HEK293T (cell line): Measurements from ENCODE around the gene ARMC5.
"Not testable (repeated sequence)": the region's sequence is repeated elsewhere in the genome, so short reads cannot be mapped to it uniquely, and the experiment has no call there.

Source experiments
- CTCF ChIA-PET: fragments of 350-600 bp; formaldehyde crosslinking; extraction: SDS; loops from one replicate; lab custom pipeline; 2021; ENCODE audit warnings: antibody characterized with exemption, inconsistent platforms; lab: Yijun Ruan, JAX
- POLR2A ChIA-PET: fragments of 350-600 bp; formaldehyde crosslinking; extraction: SDS; loops from one replicate; lab custom pipeline; 2020; ENCODE audit warnings: antibody characterized with exemption, inconsistent platforms; lab: Yijun Ruan, JAX
- DNase-seq: peaks from one replicate; pipeline ENCODE4 v3.0.0; 2012; ENCODE audit warnings: mixed read lengths; ENCODE audit errors: extremely low spot score
- ARNT ChIP-seq: fragments of 450-650 bp; IDR thresholded peaks from 2 replicates; pipeline ENCODE4 v1.6.1; 2017; ENCODE audit warnings: mild to moderate bottlenecking
- BHLHE40 ChIP-seq: fragments of 450-650 bp; IDR thresholded peaks from 2 replicates; pipeline ENCODE4 v1.6.1; 2016; ENCODE audit warnings: mild to moderate bottlenecking, moderate library complexity, borderline replicate concordance
- CTBP1 ChIP-seq: fragments of 450-650 bp; IDR thresholded peaks from 2 replicates; pipeline ENCODE4 v1.6.1; 2016; ENCODE audit warnings: borderline replicate concordance
- ELF4 ChIP-seq: fragments of 450-650 bp; IDR thresholded peaks from 2 replicates; pipeline ENCODE4 v1.6.1; 2017; ENCODE audit warnings: antibody characterized with exemption
- FOXA1 ChIP-seq: fragments of 450-650 bp; IDR thresholded peaks from 2 replicates; pipeline ENCODE4 v1.6.1; 2016; ENCODE audit warnings: mild to moderate bottlenecking
- FOXK2 ChIP-seq: fragments of 450-650 bp; IDR thresholded peaks from 2 replicates; pipeline ENCODE4 v1.6.1; 2016; ENCODE audit warnings: mild to moderate bottlenecking
- FOXM1 ChIP-seq: fragments of 450-650 bp; IDR thresholded peaks from 2 replicates; pipeline ENCODE4 v1.6.1; 2017; ENCODE audit warnings: mild to moderate bottlenecking, borderline replicate concordance
- HDGF ChIP-seq: fragments of 450-650 bp; IDR thresholded peaks from 2 replicates; pipeline ENCODE4 v1.6.1; 2017; ENCODE audit warnings: antibody characterized with exemption, borderline replicate concordance
- L3MBTL2 ChIP-seq: fragments of 450-650 bp; conservative IDR thresholded peaks from 2 replicates; pipeline ENCODE4 v1.6.1; 2016; ENCODE audit warnings: mild to moderate bottlenecking
- LEF1 ChIP-seq: fragments of 450-650 bp; IDR thresholded peaks from 2 replicates; pipeline ENCODE4 v1.6.1; 2017; ENCODE audit warnings: mild to moderate bottlenecking, borderline replicate concordance
- NFRKB ChIP-seq: fragments of 450-650 bp; IDR thresholded peaks from 2 replicates; pipeline ENCODE4 v1.6.1; 2016; ENCODE audit warnings: mild to moderate bottlenecking, moderate library complexity
- SP1 ChIP-seq: fragments of 450-650 bp; IDR thresholded peaks from 2 replicates; pipeline ENCODE4 v1.6.1; 2017
- SUZ12 ChIP-seq: fragments of 450-650 bp; IDR thresholded peaks from 2 replicates; pipeline ENCODE4 v1.6.1; 2016; ENCODE audit warnings: mild to moderate bottlenecking
- TARDBP ChIP-seq: fragments of 450-650 bp; IDR thresholded peaks from 2 replicates; pipeline ENCODE4 v1.6.1; 2016
- ZNF384 ChIP-seq: fragments of 450-650 bp; IDR thresholded peaks from 2 replicates; pipeline ENCODE4 v1.6.1; 2016
- TF ChIP-seq, protein P1 (sequence below): fragments of 450-650 bp; IDR thresholded peaks from 2 replicates; pipeline ENCODE4 v1.6.1; 2016

The ARMC5 gene

GRCh38 chr16:31496670-31497069, 37.4 kb downstream of the ARMC5 start:
- POLR2A ChIA-PET = interaction anchor here (0.8 kb wide), 1 partner anchor 11 kb away, joined by 3 read pairs; the partner anchor contains the start of gene RUSF1
- CTCF ChIA-PET = no interaction called here
- TF ChIP-seq FOXK2 = no peak
- DNase-seq = no peak

DNA sequence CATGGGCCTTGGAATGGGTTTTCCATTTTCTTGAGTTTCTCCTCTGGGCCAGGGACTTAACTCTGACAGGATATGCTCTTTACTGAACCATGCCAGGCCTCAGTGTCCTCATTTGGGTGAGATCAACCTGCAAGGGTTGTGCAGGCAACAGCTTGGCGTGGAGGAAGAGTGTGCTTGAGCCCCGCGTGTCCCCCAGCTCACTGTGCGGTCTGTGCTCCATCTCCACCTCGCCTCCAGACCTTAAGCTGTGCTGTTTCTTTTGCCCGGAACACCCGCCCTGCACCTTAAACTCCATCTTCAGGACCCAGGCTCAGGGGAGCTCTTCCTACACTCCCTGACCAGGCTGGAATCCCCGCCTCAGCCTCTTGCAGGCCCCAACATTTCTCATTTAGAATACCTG, 39.2 kb downstream of the ARMC5 start:
- ChIA-PET POLR2A (interaction anchor here (1.6 kb wide), 1 partner anchor 10 kb away, joined by 6 read pairs; the partner anchor contains the start of gene RUSF1), CTCF (no interaction called here)
- TF ChIP-seq BHLHE40 = no peak
- TF ChIP-seq ELF4 = no peak
- no peak for TF ChIP-seq HDGF
- no peak for TF ChIP-seq SP1
- TF ChIP-seq SUZ12 = no peak
- TF ChIP-seq CTBP1 = no peak
- TF ChIP-seq FOXM1 = no peak
- TF ChIP-seq L3MBTL2 = no peak
- TF ChIP-seq, protein P1, sequence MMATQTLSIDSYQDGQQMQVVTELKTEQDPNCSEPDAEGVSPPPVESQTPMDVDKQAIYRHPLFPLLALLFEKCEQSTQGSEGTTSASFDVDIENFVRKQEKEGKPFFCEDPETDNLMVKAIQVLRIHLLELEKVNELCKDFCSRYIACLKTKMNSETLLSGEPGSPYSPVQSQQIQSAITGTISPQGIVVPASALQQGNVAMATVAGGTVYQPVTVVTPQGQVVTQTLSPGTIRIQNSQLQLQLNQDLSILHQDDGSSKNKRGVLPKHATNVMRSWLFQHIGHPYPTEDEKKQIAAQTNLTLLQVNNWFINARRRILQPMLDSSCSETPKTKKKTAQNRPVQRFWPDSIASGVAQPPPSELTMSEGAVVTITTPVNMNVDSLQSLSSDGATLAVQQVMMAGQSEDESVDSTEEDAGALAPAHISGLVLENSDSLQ = no peak
- TF ChIP-seq NFRKB = no peak
- TF ChIP-seq ARNT = no peak
- TF ChIP-seq LEF1 = no peak
- TF ChIP-seq ZNF384 = no peak

GRCh38 chr16:31499928-31500327, 40.6 kb downstream of the ARMC5 start:
- TF ChIP-seq, protein P1 = no peak
- TF ChIP-seq SUZ12 (no peak), NFRKB (no peak), FOXA1 (no peak), ZNF384 (no peak), TARDBP (no peak), LEF1 (no peak), CTBP1 (no peak), SP1 (no peak), FOXM1 (no peak), FOXK2 (no peak), L3MBTL2 (no peak), HDGF (no peak), ARNT (no peak), BHLHE40 (no peak), ELF4 (no peak)
- no peak for DNase-seq
- ChIA-PET POLR2A (no interaction called here), CTCF (no interaction called here)

More for the DNA sequence above, 39.2 kb downstream of the ARMC5 start:
- DNase-seq = no peak

DNA sequence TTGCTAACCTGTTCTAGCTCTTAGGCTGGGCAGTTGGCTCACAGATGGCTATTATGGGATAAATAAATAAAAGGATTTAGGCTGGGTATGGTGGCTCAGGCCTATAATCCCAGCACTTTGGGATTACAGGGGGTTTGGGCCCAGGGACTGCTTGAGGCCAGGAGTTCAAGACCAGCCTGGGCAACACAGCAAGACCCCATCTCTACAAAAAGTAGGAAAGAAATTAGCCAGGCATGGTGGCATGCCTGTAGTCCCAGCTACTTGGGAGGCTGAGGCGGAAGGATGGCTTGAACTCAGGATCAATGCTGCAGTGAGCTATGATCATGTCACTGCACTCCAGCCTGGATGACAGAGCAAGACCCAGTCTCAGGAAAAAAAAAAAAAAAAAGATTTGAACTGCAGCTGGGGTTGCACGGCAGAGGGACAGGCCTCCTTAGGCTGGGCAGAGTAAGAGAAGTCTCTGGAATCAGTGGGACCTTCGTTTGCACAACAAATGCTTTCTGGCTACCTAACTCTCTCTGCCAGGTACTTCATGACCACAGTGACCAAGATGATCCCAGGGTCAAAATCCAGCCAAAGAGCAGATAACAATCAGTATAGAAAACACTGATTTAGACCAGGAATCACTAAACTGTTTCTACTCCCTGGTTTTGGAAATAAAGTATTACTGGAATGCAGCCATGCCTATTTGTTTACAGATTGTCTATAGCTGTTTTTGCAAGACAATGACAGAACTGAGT, 42.1 kb downstream of the ARMC5 start:
- POLR2A ChIA-PET = no interaction called here
- CTCF ChIA-PET = interaction anchor here (0.7 kb wide), 1 partner anchor 41 kb away, joined by 3 read pairs; no protein-coding TSS in a partner anchor
- no peak for DNase-seq
- no peak for TF ChIP-seq FOXK2

DNA sequence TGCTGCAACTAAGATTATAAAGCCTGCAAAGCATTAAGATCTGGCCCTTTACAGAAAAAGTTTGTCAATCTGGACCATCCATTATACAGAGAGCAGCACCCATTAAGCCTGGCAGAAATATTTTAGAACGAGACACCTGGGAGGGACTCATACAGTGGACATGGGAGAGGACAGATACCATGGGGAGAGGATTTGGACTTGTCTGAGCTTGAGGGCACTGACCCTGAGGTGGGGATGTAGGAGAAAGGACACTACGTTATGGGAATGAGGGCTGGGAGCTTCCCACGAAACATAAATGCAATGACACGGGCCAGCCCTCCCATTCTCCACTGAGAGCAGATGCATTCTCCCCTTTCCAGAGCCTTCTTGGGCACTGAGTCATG, 42.7 kb downstream of the ARMC5 start:
- DNase-seq = no peak
- CTCF ChIA-PET = interaction anchor here (0.7 kb wide), 1 partner anchor 41 kb away, joined by 3 read pairs; no protein-coding TSS in a partner anchor
- POLR2A ChIA-PET = no interaction called here
- TF ChIP-seq SP1 (no peak), L3MBTL2 (no peak), NFRKB (no peak), TARDBP (no peak)

GRCh38 chr16:31502981-31503380, 43.7 kb downstream of the ARMC5 start:
- TF ChIP-seq LEF1 (no peak), ELF4 (no peak), FOXM1 (no peak), ARNT (no peak)
- POLR2A ChIA-PET = interaction anchor here (0.6 kb wide), 1 partner anchor 376 kb away, joined by 3 read pairs; no protein-coding TSS in a partner anchor
- CTCF ChIA-PET = no interaction called here
- DNase-seq = no peak

GRCh38 chr16:31503555-31503954, 44.3 kb downstream of the ARMC5 start:
- DNase-seq, POLR2A ChIA-PET, CTCF ChIA-PET: not testable (repeated sequence)

DNA sequence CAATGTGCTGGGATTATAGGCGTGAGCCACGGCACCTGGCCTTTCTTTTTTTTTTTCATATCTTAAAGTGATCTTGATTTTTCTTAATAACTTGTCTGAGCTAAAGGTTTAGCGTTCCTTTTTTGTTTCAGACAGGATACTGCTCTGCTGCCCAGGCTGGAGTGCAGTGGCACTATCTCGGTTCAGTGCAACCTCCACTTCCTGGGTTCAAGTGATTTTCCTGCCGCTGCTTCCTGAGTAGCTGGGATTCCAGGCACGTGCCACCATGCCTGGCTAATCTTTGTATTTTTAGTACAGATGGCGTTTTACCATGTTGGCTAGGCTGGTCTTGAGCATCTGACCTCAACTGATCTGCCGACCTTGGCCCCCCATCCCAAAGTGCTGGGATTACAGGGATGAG, 44.9 kb downstream of the ARMC5 start:
- DNase-seq = no peak
- TF ChIP-seq BHLHE40 (no peak), NFRKB (no peak), SP1 (no peak), ELF4 (no peak), TARDBP (no peak), ZNF384 (no peak), ARNT (no peak), FOXA1 (no peak), HDGF (no peak), LEF1 (no peak), CTBP1 (no peak), FOXM1 (no peak), SUZ12 (no peak), L3MBTL2 (no peak), FOXK2 (no peak)
- TF ChIP-seq, protein P1 = no peak
- CTCF ChIA-PET = no interaction called here
- POLR2A ChIA-PET = no interaction called here
